ENCODE measurements around the gene GABARAPL1. TPM values are rescaled to one million over a fixed set of nuclear protein-coding genes. Genes with fewer than 3 reads are reported as not detected.
"Not testable (repeated sequence)": the region's sequence is repeated elsewhere in the genome, so short reads cannot be mapped to it uniquely, and the experiment has no call there.

Gene GABARAPL1
- total RNA-seq, 1 donor from 2014 or later, result 280 TPM

DNA sequence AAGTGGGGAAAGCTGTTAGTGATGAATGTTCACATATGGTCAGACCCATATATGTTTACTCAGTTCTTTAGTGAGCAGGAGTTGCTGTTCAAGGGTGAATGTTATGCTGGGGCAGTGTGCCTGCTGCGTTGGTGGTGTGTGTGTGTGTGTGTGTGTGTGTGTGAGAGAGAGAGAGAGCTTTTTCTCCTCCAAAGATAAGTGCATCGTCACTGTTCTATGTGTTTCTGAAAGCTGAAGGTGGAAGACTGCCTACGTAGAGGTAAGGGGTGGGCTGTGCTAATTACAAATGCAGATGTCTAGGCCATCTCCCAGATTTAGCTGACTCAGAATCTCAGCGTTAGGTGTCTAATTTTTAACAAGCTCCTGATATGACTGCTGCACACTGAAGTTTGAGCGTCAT is 10.5 kb downstream of the GABARAPL1 start:
- intact Hi-C loops (cut with DNase I), result no loop called here
- no peak for DNase-seq (ENCODE audit: low spot score)

DNA sequence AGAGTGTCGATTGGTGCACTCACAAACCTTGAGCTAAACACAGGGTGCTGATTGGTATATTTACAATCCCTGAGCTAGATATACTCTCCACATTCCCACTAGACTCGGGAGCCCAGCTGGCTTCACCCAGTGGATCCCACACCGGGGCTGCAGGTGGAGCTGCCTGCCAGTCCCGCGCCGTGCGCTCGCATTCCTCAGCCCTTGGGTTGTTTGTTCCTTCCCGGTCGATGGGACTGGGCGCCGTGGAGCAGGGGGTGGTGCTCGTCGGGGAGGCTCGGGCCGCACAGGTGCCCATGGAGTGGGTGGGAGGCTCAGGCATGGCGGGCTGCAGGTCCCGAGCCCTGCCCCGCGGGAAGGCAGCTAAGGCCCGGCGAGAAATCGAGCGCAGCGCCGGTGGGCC is 12.7 kb downstream of the GABARAPL1 start:
- DNase-seq (ENCODE audit: low spot score); intact Hi-C loops (cut with DNase I): not testable (repeated sequence)

DNA sequence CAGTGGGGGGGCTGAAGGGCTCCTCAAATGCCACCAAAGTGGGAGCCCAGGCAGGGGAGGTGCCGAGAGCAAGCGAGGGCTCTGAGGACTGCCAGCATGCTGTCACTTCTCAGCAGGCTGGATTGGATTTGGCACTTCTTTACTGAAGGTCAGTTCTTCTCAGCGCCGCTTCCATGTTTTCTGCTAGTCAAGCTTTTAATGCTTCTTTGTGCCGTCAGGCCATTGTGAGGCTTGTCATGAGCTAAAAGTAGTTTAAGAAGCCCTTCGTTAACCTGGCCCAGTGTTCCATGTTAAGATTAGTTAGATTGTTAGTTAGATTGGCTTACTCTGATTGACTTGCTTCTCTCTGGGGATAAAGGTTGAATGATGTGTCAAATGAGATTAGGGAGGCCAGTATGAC is 13.4 kb downstream of the GABARAPL1 start:
- intact Hi-C loops (cut with DNase I), result no loop called here
- DNase-seq (ENCODE audit: low spot score), result no peak

DNA sequence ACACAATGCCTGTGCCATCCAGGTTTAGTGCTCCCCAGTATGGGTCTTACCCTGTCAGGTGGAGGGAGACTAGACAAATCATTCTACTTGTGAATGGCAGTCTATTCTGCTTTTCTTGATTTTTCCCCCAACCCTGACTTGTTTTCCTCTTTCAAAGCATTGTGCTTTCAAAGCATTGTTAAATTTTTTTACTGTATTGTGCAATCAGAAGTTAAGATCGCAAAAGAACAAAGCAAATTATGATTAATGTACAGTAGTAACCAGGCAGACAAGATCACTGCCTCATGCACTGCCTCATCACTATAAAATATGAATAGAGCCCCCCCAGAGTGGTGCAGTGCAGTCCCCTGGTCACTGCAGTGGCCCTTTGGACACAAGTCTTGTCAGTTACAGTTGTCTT is 14.1 kb downstream of the GABARAPL1 start:
- intact Hi-C loops (cut with DNase I), result no loop called here
- DNase-seq (ENCODE audit: low spot score), result no peak

DNA sequence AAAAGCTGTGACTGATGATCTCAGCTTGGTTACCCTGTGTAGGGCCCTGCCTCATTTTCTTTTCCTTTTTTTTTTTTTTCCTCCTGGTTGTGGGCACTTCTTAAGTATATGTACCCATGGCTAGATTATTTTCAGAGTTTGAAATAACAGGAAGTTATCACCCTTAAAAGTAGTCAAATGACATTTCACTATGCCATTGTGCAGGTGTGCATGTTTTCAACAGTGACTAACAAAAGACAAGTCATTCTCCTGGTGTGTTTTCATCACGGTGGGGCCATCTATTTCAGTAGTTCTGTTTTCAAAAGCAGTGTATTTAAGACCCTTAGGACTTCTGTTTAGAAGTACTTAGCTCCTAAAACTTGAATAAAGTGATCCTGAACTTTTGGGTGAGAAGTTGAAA is 15.0 kb downstream of the GABARAPL1 start:
- DNase-seq (ENCODE audit: low spot score), result no peak
- intact Hi-C loops (cut with DNase I), result no loop called here

DNA sequence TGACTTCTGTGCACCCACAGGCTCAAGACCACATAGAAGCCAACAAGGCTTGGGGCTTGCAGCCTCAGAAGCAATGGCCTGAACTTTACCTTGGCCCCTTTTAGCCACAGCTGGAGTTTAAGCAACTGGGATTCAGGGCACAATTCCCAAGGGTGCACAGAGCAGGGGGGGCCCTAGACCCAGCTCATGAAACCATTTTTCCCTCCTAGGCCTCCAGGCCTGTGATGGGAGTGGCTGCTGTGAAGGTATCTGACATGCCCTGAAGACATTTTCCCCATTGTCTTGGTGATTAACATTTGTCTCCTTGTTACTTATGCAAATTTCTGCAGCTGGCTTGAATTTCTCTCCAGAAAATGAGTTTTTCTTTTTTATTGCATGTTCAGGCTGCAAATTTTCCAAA is 21.9 kb downstream of the GABARAPL1 start:
- intact Hi-C loops (cut with DNase I), result no loop called here
- DNase-seq (ENCODE audit: low spot score), result no peak

DNA sequence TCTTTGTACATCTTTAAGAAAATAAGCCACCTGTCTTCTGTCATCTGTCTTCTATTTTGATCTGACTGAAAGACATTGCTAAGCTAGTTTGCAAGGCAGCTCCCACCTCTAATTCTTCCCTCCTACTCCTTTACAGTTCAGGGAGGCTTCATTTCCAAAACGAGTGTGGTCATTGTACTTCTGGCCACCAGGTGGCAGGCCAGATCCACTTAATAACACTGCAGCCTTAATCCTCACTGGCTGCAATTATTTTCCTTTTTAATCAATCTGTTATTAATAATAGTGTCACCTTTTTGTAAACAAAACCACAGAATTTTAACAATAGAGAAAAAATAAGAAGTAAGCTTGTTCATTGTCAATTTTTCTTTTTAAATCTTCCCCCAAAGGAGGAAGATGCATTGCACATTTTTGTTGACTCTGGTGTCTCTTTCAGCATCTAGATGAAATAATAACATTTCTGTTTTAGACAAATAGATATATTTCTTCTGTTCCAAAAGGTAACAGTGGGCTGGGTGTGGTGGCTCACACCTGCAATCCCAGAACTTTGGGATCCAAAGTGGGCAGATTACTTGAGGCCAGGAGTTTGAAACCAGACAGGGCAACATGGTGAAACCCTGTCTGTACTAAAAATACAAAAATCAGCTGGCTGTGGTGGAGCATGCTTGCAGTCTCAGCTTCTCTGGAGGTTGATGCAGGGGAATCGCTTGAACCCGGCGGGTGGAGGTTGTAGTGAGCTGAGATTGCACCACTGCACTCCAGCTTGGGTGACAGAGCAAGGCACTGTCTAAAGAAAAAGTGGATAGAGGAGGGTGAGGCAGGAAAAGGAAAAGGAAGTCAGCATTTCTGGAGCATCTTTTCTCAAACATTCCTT is 23.3 kb downstream of the GABARAPL1 start:
- intact Hi-C loops (cut with DNase I), result loop anchor here (2.0 kb wide), 1 partner anchor 327 kb away; no protein-coding TSS in a partner anchor
- DNase-seq (ENCODE audit: low spot score), result no peak

DNA sequence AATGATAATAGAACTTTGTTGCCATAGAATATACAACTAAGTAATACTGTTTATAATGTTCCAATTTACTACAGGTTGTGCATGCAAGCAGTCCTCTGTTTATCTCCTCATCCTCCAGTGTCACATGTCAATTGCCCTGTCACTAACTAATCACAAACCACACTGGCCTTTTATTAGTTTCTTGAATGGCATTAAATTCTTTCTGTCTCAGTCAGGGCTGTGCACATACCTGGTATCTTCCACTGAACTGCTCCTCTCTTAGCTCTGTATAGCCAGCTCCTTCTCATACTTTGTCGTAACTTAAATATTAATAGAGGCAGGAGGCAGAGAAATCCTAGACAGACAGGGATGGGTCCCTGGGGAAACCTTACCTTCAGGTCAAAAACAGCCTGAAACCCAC is 24.0 kb downstream of the GABARAPL1 start:
- intact Hi-C loops (cut with DNase I), result loop anchor here (2.0 kb wide), 1 partner anchor 326 kb away; no protein-coding TSS in a partner anchor
- DNase-seq (ENCODE audit: low spot score), result no peak

DNA sequence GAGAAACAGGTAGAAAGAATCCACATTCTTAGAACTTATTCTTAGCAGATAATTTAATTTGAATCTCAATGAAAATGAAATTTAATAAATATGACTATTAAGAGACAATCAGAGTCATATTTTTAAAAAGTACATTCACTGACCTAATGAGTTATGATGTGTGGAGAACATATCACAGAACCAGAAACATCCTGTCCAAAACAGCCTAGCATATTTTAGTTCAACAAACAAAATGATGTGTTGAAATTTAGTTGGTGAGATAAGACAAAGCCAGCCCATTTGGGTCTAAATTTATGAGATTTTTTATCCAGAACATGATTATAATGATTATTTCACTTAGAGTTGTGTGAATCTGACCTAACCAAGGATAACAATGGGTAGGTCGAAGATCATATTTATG is 25.8 kb downstream of the GABARAPL1 start:
- intact Hi-C loops (cut with DNase I), result no loop called here
- no peak for DNase-seq (ENCODE audit: low spot score)

DNA sequence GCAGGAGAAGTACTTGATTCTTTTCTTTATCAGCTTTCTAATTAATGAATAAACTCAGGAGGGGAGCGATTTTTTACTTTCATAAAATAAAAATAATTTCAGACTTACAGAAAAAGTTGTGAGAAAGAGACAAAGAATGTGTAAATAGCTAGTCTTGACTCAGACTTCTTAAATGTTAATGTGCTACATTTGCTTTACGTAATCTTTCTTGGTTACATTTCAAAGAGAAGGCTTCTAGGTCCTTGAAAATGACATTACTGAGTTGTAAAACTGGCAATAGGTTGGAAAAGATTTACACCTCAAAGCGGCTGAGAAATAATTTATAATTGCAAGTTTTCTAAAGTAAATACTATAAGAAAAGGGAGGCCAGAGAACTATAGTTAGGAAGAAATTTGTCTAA is 28.6 kb downstream of the GABARAPL1 start:
- DNase-seq (ENCODE audit: low spot score), result no peak
- intact Hi-C loops (cut with DNase I), result no loop called here

DNA sequence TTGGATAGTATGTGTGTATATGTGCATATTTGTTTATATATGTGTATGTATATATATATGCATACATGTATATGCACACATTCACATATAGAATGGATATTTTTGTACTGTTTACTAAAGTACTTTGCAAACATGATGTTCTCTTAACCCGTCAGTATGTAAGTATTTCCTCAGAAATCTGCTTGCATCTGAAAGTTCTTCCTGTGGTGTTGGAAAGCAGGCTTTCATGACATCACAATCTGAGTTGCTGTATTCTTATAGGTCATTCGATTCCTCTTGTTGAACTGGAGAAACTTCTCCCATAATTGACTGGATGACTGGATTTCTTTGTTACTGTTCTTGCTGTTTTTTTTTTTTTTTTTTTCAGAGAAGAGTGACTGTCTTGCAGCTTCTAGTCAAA is 29.1 kb downstream of the GABARAPL1 start:
- DNase-seq (ENCODE audit: low spot score), result no peak
- intact Hi-C loops (cut with DNase I), result no loop called here

DNA sequence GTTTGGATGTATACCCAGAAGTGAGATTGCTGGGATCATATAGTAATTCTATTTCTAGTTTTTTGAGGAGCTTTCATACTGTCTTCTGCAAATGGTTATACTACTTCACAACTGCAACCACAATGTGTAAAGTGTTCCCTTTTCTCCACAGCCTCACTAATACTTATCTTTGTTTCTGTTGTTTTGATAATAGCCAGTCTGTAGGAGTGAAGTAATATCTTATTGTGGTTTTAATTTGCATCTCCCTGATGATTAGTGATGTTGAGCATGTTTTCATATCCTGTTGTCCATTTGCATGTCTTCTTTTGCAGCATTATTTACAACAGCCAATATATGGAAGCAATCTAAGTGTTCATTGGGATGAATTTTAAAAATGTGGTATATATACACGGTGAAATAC is 29.9 kb downstream of the GABARAPL1 start:
- DNase-seq (ENCODE audit: low spot score), result no peak
- intact Hi-C loops (cut with DNase I), result no loop called here

DNA sequence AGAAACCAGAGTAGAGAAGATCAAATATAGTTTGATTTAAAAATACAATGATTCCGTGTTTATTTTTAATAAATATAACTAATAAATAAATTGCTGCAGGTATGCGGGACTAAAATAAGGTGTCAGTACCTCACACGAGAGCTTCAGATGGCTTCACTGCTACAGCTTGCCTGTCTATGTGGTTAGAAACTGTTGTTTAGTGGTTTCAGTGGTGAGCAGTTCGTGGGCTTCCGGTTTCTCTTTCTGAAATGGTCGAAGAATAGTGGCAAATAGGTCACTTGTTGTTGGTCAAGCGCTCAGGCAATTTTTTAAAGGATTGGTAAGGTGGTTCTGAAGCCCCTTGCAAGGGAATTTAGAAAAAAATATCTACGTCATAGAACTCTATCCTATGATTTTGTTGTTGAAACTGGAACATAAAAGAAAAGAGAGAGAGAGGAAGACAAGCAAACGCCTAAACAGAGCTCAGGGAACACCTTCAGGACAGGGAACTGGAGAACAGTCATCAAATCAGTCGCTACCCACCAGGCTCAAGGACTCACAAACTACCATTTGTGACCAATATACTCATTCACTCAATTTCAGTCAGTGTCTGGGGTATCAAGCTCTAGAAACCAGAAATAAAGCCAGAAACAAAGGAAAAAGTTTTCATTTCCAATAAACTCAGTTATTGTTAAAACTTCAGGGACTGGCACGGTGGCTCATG is 31.3 kb downstream of the GABARAPL1 start:
- no peak for DNase-seq (ENCODE audit: low spot score)
- intact Hi-C loops (cut with DNase I), result no loop called here

DNA sequence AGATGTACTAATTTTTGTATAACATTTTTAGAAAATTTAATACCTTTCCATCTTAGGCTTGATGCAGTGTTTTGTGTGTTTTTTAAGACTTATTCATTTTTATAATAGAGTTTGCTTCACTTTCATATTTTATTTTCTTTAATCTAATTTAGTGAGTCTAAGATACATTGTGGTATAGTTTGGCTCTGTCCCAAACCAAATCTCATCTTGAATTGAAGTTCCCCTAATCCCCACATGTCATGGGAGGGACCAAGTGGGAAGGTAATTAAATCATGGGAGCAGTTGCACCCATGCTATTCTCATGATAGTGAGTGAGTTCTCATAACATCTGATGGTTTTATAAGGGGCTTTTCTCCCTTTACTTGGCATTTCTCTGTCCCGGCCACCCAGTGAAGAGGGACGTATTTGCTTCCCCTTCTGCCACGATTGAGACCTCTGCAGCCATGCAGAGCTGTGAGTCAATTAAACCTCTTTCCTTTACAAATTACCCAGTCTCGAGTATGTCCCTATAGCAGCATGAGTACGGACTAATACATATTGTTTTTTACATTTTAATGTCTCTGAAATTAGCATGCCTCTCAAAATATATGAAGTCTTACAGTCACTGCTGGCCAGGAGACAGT is 34.9 kb downstream of the GABARAPL1 start:
- intact Hi-C loops (cut with DNase I), result no loop called here
- DNase-seq (ENCODE audit: low spot score), result no peak

DNA sequence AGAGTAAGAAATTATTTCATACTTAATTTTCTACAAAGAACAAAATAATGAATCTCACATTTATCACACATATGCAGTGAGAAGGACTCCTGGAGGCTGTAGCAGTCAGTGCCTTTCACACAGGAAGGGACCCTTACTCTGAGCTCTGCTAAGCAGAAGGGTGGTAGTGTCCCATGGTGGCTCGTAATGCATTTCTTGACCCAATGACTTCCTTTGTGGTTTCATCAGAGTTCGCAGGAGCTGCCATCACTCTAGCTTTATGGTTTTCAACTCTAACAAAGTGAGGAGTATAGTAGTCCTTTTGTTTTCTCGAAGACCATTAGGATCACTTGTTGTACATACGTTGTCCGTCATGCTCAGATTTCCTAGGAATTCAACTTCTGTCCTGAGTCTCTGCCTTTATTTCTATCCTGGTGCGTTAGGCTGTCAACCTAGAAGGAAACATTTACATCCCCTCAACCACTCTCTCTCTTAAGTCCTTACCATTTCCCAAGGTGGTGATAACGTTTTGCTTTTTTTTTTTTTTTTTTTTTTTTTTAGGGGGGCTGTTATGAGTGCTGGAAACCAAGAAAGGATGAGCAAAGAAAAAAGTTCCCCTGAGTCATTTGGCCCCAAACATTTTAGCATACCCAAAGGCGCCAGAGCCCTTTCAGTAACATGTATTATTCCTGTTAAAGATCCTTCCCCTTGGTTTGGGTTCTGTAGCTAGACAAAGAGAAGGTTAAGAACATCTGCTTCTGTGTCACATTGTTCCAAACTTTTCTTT is 37.2 kb downstream of the GABARAPL1 start:
- intact Hi-C loops (cut with DNase I), result no loop called here
- no peak for DNase-seq (ENCODE audit: low spot score)

DNA sequence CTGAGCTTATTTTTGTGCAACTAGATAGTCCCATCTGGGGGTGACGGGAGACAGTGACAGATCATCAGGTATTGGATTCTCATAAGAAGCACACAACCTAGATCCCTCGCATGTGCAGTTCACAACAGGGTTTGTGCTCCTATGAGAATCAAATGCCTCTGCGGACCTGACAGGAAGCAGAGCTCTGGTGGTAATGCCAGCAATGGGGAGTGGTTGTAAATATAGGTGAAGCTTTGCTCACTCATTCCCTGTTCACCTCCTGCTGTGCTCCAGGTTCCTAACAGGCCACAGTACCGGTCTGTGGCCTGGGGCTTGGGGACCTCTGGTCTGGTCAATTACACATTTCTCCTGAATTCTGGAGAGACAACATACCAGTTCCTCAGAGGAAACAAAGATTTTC is 39.0 kb downstream of the GABARAPL1 start:
- DNase-seq (ENCODE audit: low spot score), result no peak
- intact Hi-C loops (cut with DNase I), result no loop called here

DNA sequence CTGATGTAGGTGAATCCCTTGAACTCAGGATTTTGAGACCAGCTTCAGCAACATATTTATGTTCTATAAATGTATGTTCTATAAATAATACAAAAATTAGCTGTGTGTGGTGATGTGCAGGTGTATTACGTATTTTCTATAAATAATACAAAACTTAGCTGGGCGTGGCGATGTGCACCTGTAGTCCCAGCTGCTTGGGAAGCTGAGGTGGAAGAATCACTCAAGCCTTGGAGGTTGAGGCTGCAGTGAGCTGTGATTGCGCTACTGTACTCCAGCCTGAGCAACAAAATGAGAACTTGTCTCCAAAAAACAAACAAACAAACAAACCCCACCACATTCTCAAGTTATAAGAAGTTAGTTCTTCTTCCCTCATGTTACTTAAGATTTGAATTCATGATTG is 39.5 kb downstream of the GABARAPL1 start:
- no peak for DNase-seq (ENCODE audit: low spot score)
- intact Hi-C loops (cut with DNase I), result no loop called here

DNA sequence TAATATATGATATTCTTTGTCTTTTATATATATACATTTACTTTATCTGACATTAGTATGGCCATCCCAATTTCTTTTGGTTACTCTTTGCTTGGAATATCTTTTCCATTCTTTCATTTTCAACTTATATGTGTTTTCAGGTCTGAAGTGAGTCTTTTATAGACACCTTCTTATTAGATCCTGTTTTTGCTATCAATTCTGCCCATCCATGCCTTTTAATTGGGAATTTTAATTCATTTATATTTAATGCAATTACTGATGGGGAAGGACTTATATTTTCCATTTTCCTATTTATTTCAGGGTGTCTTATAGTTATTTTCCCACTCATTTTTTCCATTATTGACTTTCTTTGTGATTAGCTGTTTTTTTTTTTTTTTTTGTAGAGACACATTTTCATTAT is 43.4 kb downstream of the GABARAPL1 start:
- no peak for DNase-seq (ENCODE audit: low spot score)
- intact Hi-C loops (cut with DNase I), result no loop called here

DNA sequence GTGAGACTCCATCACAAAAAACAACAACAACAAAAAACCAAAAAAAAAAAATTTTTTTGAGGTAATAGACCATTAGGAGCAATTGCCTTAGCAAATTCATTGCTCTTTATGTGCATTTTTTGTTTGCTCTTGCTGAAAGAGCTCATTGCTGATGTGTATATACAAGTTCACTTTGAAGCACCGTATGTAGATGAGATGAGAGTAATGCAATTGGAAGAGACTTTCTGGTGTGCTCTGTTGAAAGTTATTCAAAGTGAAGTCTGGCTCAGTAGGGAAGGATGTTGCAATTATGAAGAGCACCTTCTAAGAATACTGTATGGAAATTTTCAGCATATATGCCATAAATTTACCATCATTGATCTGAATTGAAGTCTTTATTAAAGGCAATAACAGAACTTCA is 48.2 kb downstream of the GABARAPL1 start:
- no peak for DNase-seq (ENCODE audit: low spot score)
- intact Hi-C loops (cut with DNase I), result no loop called here

DNA sequence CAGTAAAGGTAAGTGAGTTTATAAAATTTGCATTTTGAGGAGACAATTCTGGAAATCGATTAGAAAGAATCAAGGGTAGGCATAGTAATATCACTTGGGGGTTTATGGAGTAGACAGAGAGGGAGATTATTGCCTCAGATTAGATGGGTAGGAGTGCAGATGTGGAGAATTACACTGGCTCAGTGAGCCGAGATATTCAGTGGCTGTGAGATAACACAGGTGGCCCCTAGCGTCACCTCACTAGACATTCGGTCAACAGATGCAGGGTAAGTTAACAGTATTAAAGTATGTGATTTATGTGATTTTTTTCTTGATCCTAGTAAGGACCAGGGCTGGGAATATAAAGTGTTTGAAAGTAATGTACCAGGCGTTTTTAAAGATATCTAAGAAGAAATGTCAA is 55.4 kb downstream of the GABARAPL1 start:
- DNase-seq (ENCODE audit: low spot score), result no peak
- intact Hi-C loops (cut with DNase I), result no loop called here
